ENCODE measurements around the gene CENPF. TPM values are rescaled to one million over a fixed set of nuclear protein-coding genes. Genes with fewer than 3 reads are reported as not detected.
"Not testable (repeated sequence)": the region's sequence is repeated elsewhere in the genome, so short reads cannot be mapped to it uniquely, and the experiment has no call there.

Gene CENPF, protein sequence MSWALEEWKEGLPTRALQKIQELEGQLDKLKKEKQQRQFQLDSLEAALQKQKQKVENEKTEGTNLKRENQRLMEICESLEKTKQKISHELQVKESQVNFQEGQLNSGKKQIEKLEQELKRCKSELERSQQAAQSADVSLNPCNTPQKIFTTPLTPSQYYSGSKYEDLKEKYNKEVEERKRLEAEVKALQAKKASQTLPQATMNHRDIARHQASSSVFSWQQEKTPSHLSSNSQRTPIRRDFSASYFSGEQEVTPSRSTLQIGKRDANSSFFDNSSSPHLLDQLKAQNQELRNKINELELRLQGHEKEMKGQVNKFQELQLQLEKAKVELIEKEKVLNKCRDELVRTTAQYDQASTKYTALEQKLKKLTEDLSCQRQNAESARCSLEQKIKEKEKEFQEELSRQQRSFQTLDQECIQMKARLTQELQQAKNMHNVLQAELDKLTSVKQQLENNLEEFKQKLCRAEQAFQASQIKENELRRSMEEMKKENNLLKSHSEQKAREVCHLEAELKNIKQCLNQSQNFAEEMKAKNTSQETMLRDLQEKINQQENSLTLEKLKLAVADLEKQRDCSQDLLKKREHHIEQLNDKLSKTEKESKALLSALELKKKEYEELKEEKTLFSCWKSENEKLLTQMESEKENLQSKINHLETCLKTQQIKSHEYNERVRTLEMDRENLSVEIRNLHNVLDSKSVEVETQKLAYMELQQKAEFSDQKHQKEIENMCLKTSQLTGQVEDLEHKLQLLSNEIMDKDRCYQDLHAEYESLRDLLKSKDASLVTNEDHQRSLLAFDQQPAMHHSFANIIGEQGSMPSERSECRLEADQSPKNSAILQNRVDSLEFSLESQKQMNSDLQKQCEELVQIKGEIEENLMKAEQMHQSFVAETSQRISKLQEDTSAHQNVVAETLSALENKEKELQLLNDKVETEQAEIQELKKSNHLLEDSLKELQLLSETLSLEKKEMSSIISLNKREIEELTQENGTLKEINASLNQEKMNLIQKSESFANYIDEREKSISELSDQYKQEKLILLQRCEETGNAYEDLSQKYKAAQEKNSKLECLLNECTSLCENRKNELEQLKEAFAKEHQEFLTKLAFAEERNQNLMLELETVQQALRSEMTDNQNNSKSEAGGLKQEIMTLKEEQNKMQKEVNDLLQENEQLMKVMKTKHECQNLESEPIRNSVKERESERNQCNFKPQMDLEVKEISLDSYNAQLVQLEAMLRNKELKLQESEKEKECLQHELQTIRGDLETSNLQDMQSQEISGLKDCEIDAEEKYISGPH (N-terminal part only)
- under 1 TPM in 2 of 3 donors, not detected in 1; 0.22 to 0.67 TPM for polyA plus RNA-seq

DNA sequence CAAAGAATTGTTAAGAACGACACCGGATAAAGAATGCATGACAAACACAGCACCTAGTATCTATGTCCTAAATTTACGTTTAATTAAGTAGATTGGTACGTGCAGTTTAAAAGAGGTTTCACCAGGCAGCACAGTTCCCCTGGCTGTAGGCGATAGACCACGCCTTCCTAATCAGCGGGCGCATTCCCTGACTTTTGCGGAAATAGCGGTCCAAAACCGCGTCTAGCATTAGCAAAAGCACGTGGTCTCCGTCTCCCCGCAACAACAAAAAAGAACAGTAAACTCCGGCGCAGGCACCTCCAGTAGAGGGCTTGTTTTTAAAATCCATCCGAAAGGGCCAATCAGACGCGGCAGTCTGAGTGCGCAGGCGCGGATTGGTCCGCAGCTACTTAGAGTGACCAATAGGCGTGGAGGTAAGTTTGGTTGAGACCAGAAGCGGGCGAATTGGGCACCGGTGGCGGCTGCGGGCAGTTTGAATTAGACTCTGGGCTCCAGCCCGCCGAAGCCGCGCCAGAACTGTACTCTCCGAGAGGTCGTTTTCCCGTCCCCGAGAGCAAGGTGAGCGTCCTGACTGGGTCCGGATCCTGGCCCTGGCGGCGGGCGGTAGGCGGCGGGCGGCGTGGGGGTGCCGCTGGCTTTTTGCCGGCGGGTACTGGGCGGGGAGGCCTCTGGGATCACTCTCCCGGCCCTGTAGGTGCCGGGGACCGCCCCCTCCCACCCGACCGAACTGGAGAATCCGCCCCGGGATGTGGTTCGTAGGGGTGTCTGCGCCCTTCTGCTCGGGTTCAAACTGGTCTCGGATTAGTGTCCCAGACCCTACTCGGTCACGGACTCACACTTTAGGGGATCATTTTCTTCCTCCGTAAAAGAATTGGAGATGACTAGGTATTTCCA lies at the start of gene CENPF:
Gene CENPF, plus strand, starts transcription at position 432 of the 894 bp plus-strand sequence. CDS start 10,560 bp downstream, outside the sequence.
- 0 to 1% (median 0%) methylated on average over 58 to 65 of the region's 65 CpGs for WGBS, 3 donors
- no peak within 1 kb of the TSS for H3K27ac ChIP-seq (ENCODE audit: low read depth, low read length)

DNA sequence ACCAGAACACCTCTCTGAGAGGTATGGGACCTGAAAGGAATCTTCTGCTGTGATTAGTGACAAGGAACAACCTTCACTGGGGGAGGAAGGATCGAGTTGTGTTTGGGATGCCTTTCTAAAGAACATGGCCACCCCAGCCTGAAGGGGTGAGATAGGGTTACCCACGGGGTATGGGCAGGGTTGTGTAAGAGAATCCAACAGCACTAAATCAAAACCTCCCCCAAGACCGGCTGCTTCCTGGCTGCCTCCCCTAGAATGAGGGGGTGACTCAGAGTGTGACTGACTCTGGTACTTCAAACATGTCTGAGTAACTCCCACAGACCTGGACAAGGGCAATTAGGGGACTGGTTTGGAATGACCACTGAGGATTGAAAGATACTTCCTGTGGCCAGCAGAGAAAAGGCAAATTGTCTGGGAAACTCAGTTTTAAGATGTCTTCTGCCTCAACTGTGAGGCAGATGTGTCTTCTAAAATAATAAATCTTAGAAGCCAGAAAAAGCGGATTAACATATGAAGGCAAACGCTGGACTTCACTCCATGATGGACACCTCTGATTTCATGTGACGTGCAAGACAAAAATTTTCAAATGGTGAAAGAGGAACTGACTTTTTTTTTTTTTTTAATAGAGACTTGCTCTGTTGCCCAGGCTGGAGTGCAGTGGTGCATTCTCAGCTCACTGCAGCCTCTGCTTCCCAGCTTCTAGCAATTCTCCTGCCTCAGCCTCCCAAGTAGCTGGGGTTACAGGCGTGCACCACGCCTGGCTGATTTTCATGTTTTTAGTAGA lies 44.9 kb upstream of the CENPF start:
- 51 to 67% (median 52%) methylated on average over 8 of the region's 8 CpGs for WGBS, 3 donors
- H3K27ac ChIP-seq (ENCODE audit: low read depth, low read length): no peak overlapping the region

DNA sequence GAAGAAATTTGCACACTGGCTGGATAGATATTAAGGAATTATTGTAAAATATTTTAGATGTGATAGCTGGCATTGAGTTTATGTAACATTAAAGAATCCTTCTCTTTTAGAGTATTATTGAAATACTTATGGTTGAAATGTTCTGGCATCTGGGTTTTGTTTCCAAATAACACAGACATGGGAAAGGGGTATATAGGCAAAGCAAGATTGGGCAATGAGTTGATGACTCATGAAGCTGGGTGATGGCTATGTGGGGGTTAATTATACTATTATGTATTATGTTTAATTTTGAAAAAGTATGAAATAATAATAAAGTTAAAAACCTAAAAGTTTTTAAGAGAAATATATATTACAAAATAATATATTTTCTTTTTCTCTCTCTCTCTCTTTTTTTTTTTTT lies 39.1 kb upstream of the CENPF start:
- no peak overlapping the region for H3K27ac ChIP-seq (ENCODE audit: low read depth, low read length)

DNA sequence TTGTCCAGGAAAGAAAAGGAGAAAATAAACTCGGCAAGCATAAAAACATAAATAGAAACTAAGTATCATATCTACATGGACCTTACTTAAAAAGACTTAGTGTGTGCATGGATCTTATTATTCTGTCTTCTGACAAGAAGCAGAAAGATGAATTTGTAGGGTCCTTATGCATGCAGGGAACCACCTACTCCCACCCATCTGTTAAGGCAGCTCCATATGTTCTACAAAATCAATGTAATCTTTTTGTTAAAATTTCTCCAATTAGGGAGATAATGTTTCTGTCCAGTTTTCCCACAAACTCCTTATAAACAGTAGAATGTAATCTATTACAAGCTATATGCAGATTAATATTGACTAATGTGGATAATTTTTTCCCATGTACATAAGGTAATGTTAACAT lies 37.7 kb upstream of the CENPF start:
- 80 to 81% (median 81%) methylated on average over 1 of the region's 1 CpG for WGBS, 3 donors
- H3K27ac ChIP-seq (ENCODE audit: low read depth, low read length): no peak overlapping the region

DNA sequence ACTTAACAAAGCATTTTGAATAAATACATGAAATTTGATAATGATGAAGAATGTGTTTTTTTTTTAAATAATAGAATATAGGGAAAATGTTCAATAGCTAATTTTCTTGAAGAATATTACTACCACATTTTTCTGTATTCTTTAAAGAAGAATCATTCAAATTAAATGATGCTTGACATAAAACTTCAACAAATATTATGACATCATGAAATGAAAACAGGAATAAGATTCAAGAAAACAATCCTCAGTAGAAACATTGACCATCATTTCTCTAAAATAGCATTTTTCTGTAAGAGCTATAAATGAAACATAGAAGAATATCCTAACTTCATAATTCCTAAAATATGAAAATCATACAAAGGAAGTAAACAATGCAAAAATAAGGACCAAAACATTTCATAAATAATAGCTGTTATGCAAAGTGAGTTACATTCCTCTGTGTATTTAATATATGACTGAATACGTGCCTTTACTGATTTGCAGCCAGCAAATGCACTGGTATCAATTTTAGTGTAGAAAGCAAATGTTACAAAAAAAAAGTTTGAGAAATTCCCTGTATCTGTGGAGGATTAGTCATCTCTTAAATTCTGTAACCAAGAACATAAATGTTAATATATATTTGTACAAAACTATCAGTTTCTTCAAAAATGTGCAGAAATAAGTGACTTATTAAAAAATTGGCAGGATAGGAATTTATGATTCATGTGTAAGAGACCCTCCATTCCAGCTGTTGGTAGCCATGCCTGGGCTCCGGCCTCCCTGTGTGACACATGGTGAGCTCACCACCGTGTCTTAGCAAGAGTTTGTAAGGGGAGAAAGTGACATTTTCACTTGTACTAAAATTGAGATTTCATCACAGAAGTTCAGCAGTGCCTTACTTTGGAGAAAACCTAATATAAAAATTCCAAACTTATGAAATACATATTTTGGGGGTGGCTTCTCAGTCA lies 36.6 kb upstream of the CENPF start:
- WGBS, 3 donors: 80 to 83% (median 81%) methylated on average over 3 of the region's 3 CpGs
- H3K27ac ChIP-seq (ENCODE audit: low read depth, low read length): no peak overlapping the region

DNA sequence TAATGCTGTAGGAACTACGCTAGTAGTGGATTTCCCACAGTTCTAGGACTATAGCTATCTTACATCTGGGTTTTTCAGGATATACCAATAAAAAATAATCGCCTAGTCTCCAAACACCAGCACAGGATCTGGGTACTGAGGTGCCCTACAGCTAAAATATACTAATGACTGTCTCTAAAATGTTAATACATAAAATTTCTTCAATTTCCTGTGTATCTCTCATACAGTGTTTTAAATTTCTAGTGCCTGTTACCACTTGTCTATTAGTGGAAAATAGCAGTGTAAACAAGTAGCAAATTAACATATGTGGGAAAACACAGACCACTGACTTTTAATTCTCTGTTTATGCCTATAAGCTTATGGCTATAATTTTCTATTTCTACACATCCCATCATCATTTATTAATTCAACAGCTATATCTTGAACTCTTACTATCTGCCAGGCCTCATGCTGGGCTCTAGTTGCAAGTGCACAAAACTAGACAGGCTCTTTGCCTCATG lies 35.5 kb upstream of the CENPF start:
- no peak overlapping the region for H3K27ac ChIP-seq (ENCODE audit: low read depth, low read length)
- 84 to 95% (median 88%) methylated on average over 2 of the region's 2 CpGs for WGBS, 3 donors

DNA sequence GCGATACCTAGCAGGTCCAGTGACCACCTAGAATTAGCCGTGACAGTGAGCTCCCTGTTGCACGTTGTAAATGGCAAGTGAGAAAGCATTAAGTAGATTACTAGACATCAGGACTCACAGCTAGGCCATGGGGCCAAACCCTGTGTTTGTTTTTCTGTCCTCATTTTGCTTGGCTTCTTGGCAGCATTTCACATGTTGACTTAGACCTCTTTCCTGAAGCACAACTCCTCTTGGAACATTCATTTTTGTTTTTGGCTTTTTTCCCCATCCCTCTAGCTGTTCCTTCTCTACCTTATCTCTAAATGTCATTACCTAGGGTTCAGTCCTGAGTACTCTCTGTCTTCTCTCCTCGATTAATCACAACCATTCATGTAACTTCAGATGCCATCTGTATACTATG lies 34.7 kb upstream of the CENPF start:
- H3K27ac ChIP-seq (ENCODE audit: low read depth, low read length): no peak overlapping the region

DNA sequence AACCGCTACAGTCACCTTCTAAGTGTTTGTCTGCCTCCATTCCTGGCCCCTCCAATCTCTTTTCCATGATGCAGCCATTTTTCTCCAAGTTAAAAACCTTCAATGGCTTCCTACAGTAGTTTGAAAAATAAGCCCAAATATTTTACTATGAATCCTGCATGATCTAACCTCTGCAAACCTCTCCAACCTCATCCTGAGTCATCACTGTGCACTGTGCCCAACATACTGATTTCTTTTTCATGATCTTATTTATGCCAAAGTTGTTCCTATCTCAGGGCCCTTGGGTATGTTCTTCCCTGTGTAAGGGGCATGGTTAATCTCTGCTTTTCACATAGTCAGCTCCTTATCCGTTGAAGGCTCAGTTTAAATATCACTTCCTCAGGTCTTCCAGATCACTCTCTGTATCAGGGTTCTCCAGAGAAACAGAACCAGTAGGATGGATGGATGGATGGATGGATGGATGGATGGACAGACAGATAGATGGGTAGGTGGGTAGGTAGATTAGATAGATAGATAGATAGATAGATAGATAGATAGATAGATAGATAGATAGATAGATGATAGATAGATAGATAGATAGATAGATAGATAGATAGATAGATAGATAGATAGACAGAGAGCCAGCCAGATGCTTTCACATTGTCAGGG lies 33.5 kb upstream of the CENPF start:
- 85 to 89% (median 85%) methylated on average over 2 of the region's 2 CpGs for WGBS, 3 donors
- H3K27ac ChIP-seq (ENCODE audit: low read depth, low read length): no peak overlapping the region

More for the DNA sequence above, 34.7 kb upstream of the CENPF start:
- whole genome bisulfite sequencing, 3 donors: 61 to 74% (median 73%) methylated on average over 4 of the region's 4 CpGs

DNA sequence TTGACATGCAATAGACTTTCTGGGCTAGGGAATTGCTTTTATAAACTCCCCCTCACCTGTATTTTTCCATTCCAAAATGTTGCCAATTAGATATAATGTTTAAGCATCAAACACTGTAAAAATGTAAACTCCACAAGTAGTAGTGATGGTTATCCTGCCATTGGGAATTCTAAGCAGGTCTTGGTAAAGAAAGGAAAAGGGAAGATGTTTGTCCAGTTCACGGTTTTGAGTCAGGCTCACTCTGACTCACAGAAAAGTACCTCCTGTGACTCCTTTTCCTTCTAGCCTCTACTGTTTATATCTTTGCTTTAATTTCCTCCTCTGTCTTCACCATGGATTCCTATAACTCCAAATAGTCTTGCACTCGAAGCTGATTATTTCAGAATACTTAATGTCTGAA lies 32.6 kb upstream of the CENPF start:
- 60 to 76% (median 65%) methylated on average over 2 of the region's 2 CpGs for WGBS, 3 donors
- no peak overlapping the region for H3K27ac ChIP-seq (ENCODE audit: low read depth, low read length)

DNA sequence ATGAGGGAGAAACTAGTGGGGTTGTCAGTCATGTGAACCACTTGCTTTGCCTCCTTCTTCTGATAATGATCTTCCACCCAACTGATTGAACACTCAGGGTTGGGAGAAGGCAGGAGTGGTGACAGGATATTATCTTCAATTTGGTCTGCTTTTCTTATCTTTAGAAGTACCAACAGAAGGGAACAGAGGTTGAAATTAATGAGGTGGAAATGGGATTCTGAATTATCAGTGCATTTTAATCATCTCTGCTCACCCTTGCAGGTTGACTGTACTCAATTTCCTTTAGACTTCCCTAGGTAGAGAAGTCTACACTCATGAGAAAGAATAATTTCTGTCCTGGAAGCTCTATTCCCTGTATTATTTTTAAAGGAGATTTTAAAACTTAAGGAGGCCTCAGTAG lies 31.7 kb upstream of the CENPF start:
- H3K27ac ChIP-seq (ENCODE audit: low read depth, low read length): no peak overlapping the region

DNA sequence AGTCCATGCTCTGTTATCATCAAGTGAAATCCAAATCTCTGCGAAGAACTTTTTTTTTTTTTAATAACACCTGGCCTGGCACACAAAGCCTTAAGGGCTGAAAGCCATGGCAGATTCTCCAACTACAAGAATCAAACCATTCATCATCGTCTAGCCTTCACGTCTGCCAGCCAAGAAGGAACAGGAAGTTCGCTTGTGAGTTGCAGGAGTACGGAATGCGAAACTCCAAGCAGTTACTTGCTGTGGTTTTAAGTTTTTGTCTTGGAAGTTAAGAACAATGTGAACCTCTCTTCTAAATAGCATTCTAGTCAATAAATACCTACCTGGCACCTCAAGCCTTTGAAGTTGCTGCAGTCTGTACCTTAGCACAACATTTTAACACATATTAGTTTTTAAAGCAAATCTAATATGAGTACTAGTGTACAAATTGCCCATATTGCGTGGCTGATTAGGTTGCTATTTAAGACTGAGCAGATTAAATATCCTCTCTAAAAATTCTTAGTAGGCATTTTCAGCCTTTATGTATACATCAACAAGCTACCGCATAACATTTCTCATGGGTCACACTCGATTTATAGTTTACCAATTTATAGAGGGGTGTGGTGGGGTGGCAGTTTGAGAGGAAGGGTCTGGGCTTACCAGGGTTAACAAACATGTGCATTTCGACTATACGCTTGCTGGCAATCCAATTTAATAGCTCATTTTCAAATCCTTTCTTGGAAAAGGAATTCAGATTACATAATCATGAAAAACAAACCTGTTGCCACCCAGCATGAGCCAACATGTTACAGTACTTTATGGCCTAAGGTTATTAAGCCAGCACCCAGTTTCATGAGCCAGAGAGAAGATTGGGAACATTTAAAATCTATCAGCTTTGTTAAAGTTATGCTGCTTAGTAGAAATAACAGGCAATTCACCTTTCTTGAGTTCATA lies 29.3 kb upstream of the CENPF start:
- H3K27ac ChIP-seq (ENCODE audit: low read depth, low read length): no peak overlapping the region
- WGBS, 3 donors: 59 to 72% (median 67%) methylated on average over 11 of the region's 11 CpGs

DNA sequence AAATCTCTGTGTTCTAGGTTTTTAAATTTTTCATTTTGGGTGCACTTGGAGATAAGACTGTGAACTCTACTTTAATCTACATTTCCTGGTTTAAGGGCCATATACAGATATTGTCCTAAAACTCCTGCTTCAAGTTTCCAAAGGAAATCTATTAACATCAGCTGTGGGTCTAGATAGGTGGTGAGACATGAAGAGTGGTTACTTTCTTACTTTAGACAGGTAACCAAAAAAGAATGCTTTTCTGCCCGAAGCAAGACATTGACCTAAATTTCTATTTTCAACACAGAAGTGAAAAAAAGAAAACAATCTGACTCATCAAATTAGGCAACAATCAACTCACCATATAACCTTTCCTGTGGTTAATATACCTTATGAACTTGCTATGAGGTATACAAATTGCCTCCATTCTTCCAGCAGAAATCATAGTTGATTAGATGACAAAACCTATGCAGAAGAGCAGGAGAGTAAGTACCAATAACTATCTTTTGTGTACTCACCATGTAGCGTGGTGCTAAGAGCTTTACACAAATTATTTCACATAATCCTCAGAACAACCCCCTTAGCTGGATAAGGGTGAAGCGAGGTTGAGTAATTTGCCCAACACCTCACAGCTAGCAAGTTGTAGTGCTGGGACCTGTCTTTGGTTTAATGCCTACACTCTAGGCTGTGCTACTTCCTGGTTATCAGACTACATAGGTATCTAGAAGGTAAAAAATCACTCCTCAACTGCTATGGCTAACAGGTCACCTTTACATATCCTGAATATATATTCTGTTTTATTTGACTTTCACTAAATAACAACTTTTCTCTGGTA lies 28.2 kb upstream of the CENPF start:
- H3K27ac ChIP-seq (ENCODE audit: low read depth, low read length): no peak overlapping the region
- 87 to 92% (median 92%) methylated on average over 3 of the region's 3 CpGs for WGBS, 3 donors

DNA sequence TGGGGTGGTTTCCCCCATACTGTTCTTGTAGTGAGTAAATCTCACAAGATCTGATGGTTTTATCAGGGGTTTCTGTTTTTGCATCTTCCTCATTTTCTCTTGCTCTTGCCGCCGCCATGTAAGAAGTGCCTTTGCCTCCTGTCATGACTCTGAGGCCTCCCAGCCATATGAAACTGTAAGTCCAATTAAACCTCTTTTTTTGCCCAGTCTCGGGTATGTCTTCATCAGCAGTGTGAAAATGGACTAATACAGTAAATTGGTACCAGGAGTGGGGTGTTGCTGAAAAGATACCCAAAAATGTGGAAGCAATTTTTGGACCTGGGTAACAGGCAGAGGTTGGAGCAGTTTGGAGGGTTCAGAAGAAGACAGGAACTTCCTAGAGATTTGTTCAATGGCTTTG lies 26.9 kb upstream of the CENPF start:
- 71 to 89% (median 85%) methylated on average over 3 of the region's 3 CpGs for WGBS, 3 donors
- H3K27ac ChIP-seq (ENCODE audit: low read depth, low read length): not testable (repeated sequence)

DNA sequence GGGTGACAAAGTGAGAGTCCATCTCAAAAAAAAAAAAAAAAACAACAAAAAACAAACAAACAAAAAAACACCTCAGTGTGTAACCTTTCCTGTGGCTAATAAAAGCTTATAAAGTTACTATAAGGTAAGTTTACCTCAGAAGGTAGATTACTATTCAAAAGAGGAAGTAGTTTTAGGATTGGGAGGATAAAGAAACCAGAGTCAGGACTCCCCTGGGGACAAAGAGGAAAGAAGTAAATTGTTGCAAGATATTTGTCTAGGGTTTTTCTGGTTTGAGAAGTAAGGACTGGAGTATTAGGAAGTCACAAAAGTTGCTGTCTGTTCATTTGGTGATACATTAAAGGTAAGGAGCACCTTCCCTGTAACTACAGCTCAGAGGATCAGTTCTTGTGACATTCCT lies 23.8 kb upstream of the CENPF start:
- H3K27ac ChIP-seq (ENCODE audit: low read depth, low read length): no peak overlapping the region
